Measurements from ENCODE around the gene FCHO2. TPM values are rescaled to one million over a fixed set of nuclear protein-coding genes. Genes with fewer than 3 reads are reported as not detected.

The FCHO2 gene
- total RNA-seq, 2 donors from 2014 or later, result 16.8 to 18.5 TPM

- 87% methylated on average over 1 of the region's 2 CpGs; no CpG with 5 or more reads in 1 of the 2 experiments for WGBS, 2 experiments (ENCODE audit: insufficient coverage in 1 of 2, insufficient read length in 1 of 2)
- peaks cover 12% of the 10 kb centered on the region for H3K4me1 Mint-ChIP-seq
- Histone ChIP-seq H3K27me3 (ENCODE audit: control insufficient read depth, insufficient read depth, low read length, poor library complexity, severe bottlenecking) (no peaks in the 10 kb centered on the region), H3K4me1 (ENCODE audit: control insufficient read depth, insufficient read depth, low read length) (peaks cover 2% of the 10 kb centered on the region), H3K9ac (ENCODE audit: extremely low read depth, low read length, poor library complexity, severe bottlenecking) (no peak overlapping the region), H3K4me3 (ENCODE audit: low read length) (no peak overlapping the region), H3K27ac (ENCODE audit: low read depth, low read length) (no peak overlapping the region), H3K9me3 (ENCODE audit: control insufficient read depth, low read length) (no peaks in the 10 kb centered on the region), H3K36me3 (ENCODE audit: control insufficient read depth, insufficient read depth, low read length) (no peaks in the 10 kb centered on the region)
- no peaks in the 10 kb centered on the region for H3K27me3 Mint-ChIP-seq (ENCODE audit: insufficient read depth)
- H3K4me3 Mint-ChIP-seq, result no peak overlapping the region
- H3K36me3 Mint-ChIP-seq (ENCODE audit: low read depth), result peaks cover 16% of the 10 kb centered on the region
- TF ChIP-seq, protein P1, sequence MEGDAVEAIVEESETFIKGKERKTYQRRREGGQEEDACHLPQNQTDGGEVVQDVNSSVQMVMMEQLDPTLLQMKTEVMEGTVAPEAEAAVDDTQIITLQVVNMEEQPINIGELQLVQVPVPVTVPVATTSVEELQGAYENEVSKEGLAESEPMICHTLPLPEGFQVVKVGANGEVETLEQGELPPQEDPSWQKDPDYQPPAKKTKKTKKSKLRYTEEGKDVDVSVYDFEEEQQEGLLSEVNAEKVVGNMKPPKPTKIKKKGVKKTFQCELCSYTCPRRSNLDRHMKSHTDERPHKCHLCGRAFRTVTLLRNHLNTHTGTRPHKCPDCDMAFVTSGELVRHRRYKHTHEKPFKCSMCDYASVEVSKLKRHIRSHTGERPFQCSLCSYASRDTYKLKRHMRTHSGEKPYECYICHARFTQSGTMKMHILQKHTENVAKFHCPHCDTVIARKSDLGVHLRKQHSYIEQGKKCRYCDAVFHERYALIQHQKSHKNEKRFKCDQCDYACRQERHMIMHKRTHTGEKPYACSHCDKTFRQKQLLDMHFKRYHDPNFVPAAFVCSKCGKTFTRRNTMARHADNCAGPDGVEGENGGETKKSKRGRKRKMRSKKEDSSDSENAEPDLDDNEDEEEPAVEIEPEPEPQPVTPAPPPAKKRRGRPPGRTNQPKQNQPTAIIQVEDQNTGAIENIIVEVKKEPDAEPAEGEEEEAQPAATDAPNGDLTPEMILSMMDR (conservative IDR thresholded peaks at IDR 0.05), result no peak
- no peak for DNase-seq
- H3K27ac Mint-ChIP-seq, result no peak overlapping the region
- no peaks in the 10 kb centered on the region for H3K9me3 Mint-ChIP-seq
These were observed 76.8 kb downstream of the FCHO2 start for GRCh38 chr5:73032635-73033034.

DNA sequence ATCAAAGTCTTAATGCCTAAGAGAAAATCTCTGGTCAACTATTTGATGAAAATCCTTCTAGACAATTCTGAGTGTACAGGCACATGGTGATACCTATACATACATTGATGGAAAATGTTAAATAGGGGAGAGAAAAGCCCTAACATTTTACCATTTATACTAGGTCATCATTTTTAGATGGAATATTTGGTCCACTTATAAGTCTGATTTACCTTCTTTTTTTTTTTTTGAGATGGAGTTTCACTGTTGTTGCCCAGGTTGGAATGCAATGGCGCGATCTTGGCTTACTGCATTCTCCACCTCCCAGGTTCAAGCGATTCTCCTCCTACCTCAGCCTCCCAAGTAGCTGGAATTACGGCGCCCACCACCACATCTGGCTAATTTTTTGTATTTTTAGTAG is 81.7 kb downstream of the FCHO2 start:
- WGBS, 2 experiments (ENCODE audit: insufficient coverage in 1 of 2, insufficient read length in 1 of 2), result 95% methylated on average over 5 of the region's 5 CpGs; no CpG with 5 or more reads in 1 of the 2 experiments
- no peak overlapping the region for H3K9ac ChIP-seq (ENCODE audit: extremely low read depth, low read length, poor library complexity, severe bottlenecking)
- DNase-seq, result no peak
- H3K4me1 ChIP-seq (ENCODE audit: control insufficient read depth, insufficient read depth, low read length), result no peaks in the 10 kb centered on the region
- no peaks in the 10 kb centered on the region for H3K36me3 ChIP-seq (ENCODE audit: control insufficient read depth, insufficient read depth, low read length)
- Mint-ChIP-seq H3K9me3 (no peaks in the 10 kb centered on the region), H3K27me3 (ENCODE audit: insufficient read depth) (no peaks in the 10 kb centered on the region), H3K27ac (no peak overlapping the region), H3K4me3 (no peak overlapping the region), H3K4me1 (peaks cover 13% of the 10 kb centered on the region), H3K36me3 (ENCODE audit: low read depth) (peaks cover 14% of the 10 kb centered on the region)
- H3K27me3 ChIP-seq (ENCODE audit: control insufficient read depth, insufficient read depth, low read length, poor library complexity, severe bottlenecking), result no peaks in the 10 kb centered on the region
- TF ChIP-seq, protein P1 (conservative IDR thresholded peaks at IDR 0.05), result no peak
- no peaks in the 10 kb centered on the region for H3K9me3 ChIP-seq (ENCODE audit: control insufficient read depth, low read length)
- H3K4me3 ChIP-seq (ENCODE audit: low read length), result no peak overlapping the region
- no peak overlapping the region for H3K27ac ChIP-seq (ENCODE audit: low read depth, low read length)

DNA sequence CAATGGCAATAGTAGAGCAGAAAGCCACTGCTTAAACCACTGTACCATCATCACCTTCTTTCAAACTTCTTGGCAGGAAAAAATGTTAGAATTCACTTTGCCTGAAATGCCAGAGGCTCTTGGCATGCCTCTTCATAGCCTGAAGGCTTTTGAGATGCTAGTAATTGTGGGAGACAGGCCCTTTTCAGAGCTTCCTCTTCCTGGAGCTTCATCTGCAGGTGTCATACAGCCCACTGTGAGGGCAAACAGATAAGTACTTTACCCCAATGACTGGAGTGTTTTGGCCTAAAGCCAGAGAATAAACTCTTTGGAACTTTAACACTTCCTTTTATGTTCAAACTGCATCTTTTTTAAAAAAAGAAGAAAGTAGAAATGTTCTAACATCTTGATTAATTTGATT is 83.2 kb downstream of the FCHO2 start:
- Histone ChIP-seq H3K27ac (ENCODE audit: low read depth, low read length) (no peak overlapping the region), H3K27me3 (ENCODE audit: control insufficient read depth, insufficient read depth, low read length, poor library complexity, severe bottlenecking) (no peaks in the 10 kb centered on the region), H3K4me1 (ENCODE audit: control insufficient read depth, insufficient read depth, low read length) (no peaks in the 10 kb centered on the region), H3K9ac (ENCODE audit: extremely low read depth, low read length, poor library complexity, severe bottlenecking) (no peak overlapping the region), H3K36me3 (ENCODE audit: control insufficient read depth, insufficient read depth, low read length) (no peaks in the 10 kb centered on the region), H3K9me3 (ENCODE audit: control insufficient read depth, low read length) (no peaks in the 10 kb centered on the region), H3K4me3 (ENCODE audit: low read length) (no peak overlapping the region)
- Mint-ChIP-seq H3K27me3 (ENCODE audit: insufficient read depth) (no peaks in the 10 kb centered on the region), H3K4me3 (no peak overlapping the region), H3K36me3 (ENCODE audit: low read depth) (peaks cover 18% of the 10 kb centered on the region), H3K27ac (peak overlapping the region; percentile 64), H3K4me1 (peaks cover 13% of the 10 kb centered on the region), H3K9me3 (no peaks in the 10 kb centered on the region)
- TF ChIP-seq, protein P1 (conservative IDR thresholded peaks at IDR 0.05), result no peak
- peak; percentile 85 for DNase-seq
